ENCODE data around the gene CCDC7. TPM values are rescaled to one million over a fixed set of nuclear protein-coding genes. Genes with fewer than 3 reads are reported as not detected.
"Not testable (repeated sequence)": the region's sequence is repeated elsewhere in the genome, so short reads cannot be mapped to it uniquely, and the experiment has no call there.

The CCDC7 gene
- polyA plus RNA-seq, 4 donors, result 3.5 to 7.1 (median 5.3) TPM

- DNase-seq (ENCODE audit: low read depth in 4 of 4, low spot score in 2 of 4), result peak; percentile 26 to 79 (median 50)
Measured at GRCh38 chr10:32446536-32447406, 831 bp downstream of the CCDC7 start.

GRCh38 chr10:32454148-32454547 is 8.2 kb downstream of the CCDC7 start:
- DNase-seq (ENCODE audit: low read depth in 4 of 4, low spot score in 2 of 4), result no peak

- no peak for DNase-seq (ENCODE audit: low read depth in 4 of 4, low spot score in 2 of 4)
Measured at GRCh38 chr10:32459051-32459698, 13.2 kb downstream of the CCDC7 start.

- no peak for DNase-seq (ENCODE audit: low read depth in 4 of 4, low spot score in 2 of 4)
Measured at GRCh38 chr10:32461203-32461602, 15.3 kb downstream of the CCDC7 start.

- DNase-seq (ENCODE audit: low read depth in 4 of 4, low spot score in 2 of 4), result no peak
Measured at GRCh38 chr10:32471232-32471631, 25.3 kb downstream of the CCDC7 start.

- DNase-seq (ENCODE audit: low read depth in 4 of 4, low spot score in 2 of 4), result no peak
Measured at GRCh38 chr10:32477499-32477898, 31.6 kb downstream of the CCDC7 start.

GRCh38 chr10:32481606-32482005 is 35.7 kb downstream of the CCDC7 start:
- no peak for DNase-seq (ENCODE audit: low read depth in 4 of 4, low spot score in 2 of 4)

GRCh38 chr10:32483019-32483502 is 37.1 kb downstream of the CCDC7 start:
- DNase-seq (ENCODE audit: low read depth in 4 of 4, low spot score in 2 of 4), result not testable (repeated sequence)

GRCh38 chr10:32488038-32488437 is 42.1 kb downstream of the CCDC7 start:
- DNase-seq (ENCODE audit: low read depth in 4 of 4, low spot score in 2 of 4), result not testable (repeated sequence)

GRCh38 chr10:32489158-32489557 is 43.2 kb downstream of the CCDC7 start:
- no peak for DNase-seq (ENCODE audit: low read depth in 4 of 4, low spot score in 2 of 4)

- DNase-seq (ENCODE audit: low read depth in 4 of 4, low spot score in 2 of 4), result no peak
Measured at GRCh38 chr10:32489901-32490300, 44.0 kb downstream of the CCDC7 start.

- not testable (repeated sequence) for DNase-seq (ENCODE audit: low read depth in 4 of 4, low spot score in 2 of 4)
Measured at GRCh38 chr10:32494562-32494961, 48.6 kb downstream of the CCDC7 start.

- DNase-seq (ENCODE audit: low read depth in 4 of 4, low spot score in 2 of 4), result not testable (repeated sequence)
Measured at GRCh38 chr10:32500136-32500535, 54.2 kb downstream of the CCDC7 start.

- DNase-seq (ENCODE audit: low read depth in 4 of 4, low spot score in 2 of 4), result peak in 2 of 4 donors; percentile 1
Measured at GRCh38 chr10:32501906-32502305, 56.0 kb downstream of the CCDC7 start.

- DNase-seq (ENCODE audit: low read depth in 4 of 4, low spot score in 2 of 4), result not testable (repeated sequence)
Measured at GRCh38 chr10:32505762-32506420, 60.0 kb downstream of the CCDC7 start.

- DNase-seq (ENCODE audit: low read depth in 4 of 4, low spot score in 2 of 4), result no peak
Measured at GRCh38 chr10:32511599-32511998, 65.7 kb downstream of the CCDC7 start.

GRCh38 chr10:32516567-32517495 is 70.9 kb downstream of the CCDC7 start:
- DNase-seq (ENCODE audit: low read depth in 4 of 4, low spot score in 2 of 4), result no peak

GRCh38 chr10:32530231-32530630 is 84.3 kb downstream of the CCDC7 start:
- no peak for DNase-seq (ENCODE audit: low read depth in 4 of 4, low spot score in 2 of 4)

- DNase-seq (ENCODE audit: low read depth in 4 of 4, low spot score in 2 of 4), result no peak
Measured at GRCh38 chr10:32538256-32538655, 92.3 kb downstream of the CCDC7 start.
